ENCODE measurements around the gene PRDM16.

PRDM16 gene

DNA sequence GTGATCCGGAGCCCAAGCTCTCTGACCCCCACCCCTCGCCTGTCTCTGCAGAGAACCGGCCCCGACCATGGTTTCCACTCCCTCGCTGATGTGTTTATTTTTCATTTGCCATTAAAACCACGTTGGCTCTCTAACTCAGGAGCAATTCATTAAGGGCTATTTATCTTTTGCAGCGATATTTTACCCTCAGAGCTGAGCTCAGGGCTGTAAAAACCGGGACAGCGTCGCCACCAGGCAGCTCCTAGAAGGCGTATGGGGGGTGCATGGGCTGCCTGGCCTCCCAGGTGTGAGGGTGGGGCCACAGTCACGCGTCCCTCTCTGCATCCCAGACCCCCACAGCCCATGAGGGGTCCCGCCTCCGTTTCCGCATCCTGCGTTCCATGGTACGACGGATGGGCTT is 71.4 kb downstream of the PRDM16 start:
- TF ChIP-seq, protein P1, sequence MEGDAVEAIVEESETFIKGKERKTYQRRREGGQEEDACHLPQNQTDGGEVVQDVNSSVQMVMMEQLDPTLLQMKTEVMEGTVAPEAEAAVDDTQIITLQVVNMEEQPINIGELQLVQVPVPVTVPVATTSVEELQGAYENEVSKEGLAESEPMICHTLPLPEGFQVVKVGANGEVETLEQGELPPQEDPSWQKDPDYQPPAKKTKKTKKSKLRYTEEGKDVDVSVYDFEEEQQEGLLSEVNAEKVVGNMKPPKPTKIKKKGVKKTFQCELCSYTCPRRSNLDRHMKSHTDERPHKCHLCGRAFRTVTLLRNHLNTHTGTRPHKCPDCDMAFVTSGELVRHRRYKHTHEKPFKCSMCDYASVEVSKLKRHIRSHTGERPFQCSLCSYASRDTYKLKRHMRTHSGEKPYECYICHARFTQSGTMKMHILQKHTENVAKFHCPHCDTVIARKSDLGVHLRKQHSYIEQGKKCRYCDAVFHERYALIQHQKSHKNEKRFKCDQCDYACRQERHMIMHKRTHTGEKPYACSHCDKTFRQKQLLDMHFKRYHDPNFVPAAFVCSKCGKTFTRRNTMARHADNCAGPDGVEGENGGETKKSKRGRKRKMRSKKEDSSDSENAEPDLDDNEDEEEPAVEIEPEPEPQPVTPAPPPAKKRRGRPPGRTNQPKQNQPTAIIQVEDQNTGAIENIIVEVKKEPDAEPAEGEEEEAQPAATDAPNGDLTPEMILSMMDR (IDR thresholded peaks at IDR 0.05; ENCODE audit: borderline replicate concordance, control extremely low read depth, extremely low read depth, insufficient read depth, missing control alignments) = no peak
- no peak for DNase-seq (ENCODE audit: low spot score)
- in situ Hi-C loops (cut with MboI; ENCODE audit: low sequenced_read_pairs, unreplicated experiment) = no loop called here

DNA sequence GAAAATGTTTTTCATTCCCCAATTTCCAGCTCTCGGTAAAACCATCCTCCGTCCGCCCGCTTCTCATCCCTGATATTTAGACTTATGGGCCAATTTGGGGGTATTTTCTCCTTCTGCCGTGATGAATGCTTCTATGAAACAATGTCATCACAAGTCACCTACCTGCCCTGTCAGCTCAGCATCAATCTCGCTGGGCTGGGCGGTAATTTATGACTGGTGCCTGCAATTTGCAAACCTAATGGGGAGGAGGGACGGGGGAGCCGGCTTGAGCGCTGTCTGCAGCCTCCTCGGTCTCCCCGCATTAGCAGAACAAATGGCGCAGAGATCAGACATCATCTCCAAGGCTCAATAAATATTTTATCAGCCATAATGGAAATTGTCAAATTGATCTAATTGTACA is 72.1 kb downstream of the PRDM16 start:
- in situ Hi-C loops (cut with MboI; ENCODE audit: low sequenced_read_pairs, unreplicated experiment) = no loop called here
- no peak for DNase-seq (ENCODE audit: low spot score)
- TF ChIP-seq, protein P1 (IDR thresholded peaks at IDR 0.05; ENCODE audit: borderline replicate concordance, control extremely low read depth, extremely low read depth, insufficient read depth, missing control alignments) = no peak

DNA sequence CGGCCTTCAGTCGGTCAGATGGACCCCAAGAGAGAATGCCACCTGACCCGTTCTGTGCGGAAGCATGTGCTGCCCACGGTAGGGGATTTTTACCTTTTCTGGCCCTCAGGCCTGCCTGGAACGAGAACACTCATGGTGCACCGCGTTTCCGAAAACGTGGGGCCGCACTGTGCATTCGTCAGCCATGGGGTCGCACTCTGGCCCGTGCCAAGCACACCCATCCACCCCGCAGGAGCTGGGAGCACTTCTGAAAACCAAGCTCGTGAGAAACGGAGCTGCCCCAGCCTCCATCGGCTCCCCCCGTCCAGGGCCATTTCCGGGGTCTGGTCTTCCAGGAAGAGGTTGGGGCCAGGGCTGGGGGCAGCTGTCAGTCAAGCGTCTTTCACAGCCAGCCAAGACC is 72.8 kb downstream of the PRDM16 start:
- TF ChIP-seq, protein P1 (IDR thresholded peaks at IDR 0.05; ENCODE audit: borderline replicate concordance, control extremely low read depth, extremely low read depth, insufficient read depth, missing control alignments) = no peak
- in situ Hi-C loops (cut with MboI; ENCODE audit: low sequenced_read_pairs, unreplicated experiment) = no loop called here

DNA sequence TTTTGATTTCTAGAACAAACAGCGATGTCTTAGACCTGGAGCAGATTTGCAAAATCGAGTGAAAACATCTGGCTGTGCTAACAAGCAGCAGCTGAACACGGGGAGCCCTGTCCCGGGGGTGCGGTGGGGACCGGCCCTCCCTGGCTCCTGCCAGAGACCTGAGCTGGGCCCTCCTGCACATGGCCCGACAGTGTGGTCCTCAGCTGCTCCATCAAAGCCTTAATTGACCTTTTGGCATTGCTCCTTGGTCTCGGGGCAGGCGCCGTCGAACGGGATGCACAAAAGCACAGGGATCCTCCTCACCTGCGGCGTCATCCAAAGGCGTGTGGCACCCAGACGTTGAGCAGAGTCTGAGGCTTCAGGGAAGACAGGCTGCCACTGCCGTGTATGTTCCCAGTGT is 73.2 kb downstream of the PRDM16 start:
- no peak for DNase-seq (ENCODE audit: low spot score)
- in situ Hi-C loops (cut with MboI; ENCODE audit: low sequenced_read_pairs, unreplicated experiment) = no loop called here
- TF ChIP-seq, protein P1 (IDR thresholded peaks at IDR 0.05; ENCODE audit: borderline replicate concordance, control extremely low read depth, extremely low read depth, insufficient read depth, missing control alignments) = no peak

More for the DNA sequence above, 72.8 kb downstream of the PRDM16 start:
- no peak for DNase-seq (ENCODE audit: low spot score)

DNA sequence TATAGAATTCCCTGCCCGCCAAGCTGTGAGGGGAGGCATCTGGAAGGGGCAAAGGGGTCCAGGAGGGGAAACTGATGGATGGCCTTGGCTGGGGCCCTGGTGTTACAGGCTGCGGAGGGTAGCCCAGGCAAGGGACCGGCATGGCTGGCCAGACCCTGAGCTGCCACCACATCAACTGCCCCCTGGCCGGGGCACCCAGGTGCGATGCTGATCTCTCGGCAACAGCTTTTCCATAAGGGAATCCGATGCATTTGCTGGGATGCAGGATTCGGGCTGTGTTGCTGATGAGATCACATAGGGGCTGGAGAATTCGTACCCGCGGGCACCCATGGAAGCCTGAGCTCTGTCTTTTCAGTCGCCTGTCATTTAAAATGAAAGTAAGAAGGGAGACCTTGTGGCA is 73.7 kb downstream of the PRDM16 start:
- TF ChIP-seq, protein P1 (IDR thresholded peaks at IDR 0.05; ENCODE audit: borderline replicate concordance, control extremely low read depth, extremely low read depth, insufficient read depth, missing control alignments) = no peak
- DNase-seq (ENCODE audit: low spot score) = no peak
- in situ Hi-C loops (cut with MboI; ENCODE audit: low sequenced_read_pairs, unreplicated experiment) = no loop called here

DNA sequence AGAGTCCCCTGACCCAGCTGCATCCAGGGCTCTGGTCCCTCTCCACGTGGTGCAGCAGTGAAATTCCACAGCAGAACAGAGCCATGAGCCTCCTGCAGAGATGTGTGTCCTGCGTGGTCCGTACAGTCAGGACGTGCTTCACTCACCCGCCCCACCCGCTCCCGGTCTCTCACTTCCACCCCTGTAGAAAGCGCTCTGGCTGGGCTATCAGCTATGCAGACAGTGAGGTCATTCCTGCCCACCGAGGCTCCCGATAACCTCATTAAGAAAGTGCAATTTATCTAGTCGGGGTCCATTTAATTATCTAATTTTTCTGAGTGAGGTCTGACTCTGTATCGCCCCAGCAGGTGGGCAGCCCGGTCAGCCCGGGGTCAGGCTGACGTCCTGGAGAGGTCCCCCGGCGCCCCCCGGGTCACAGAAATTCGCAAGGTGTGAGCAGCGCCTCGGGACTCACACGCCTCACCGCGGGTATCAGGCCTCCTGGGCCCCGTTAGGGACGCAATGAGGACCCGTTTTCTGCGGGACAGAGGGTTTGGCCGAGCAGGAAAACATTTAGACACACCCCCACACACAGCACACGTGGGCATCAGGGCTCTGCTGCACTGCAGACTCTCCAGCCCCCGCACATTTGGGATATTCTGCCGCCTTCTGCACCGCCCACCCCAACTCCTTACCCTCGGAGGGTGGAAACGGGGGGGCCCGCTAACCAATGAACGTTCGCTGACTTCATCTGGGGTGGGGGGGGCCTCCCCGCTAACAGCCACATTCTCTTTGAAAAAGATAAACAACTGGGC is 76.7 kb downstream of the PRDM16 start:
- DNase-seq (ENCODE audit: low spot score) = no peak
- in situ Hi-C loops (cut with MboI; ENCODE audit: low sequenced_read_pairs, unreplicated experiment) = no loop called here
- TF ChIP-seq, protein P1 (IDR thresholded peaks at IDR 0.05; ENCODE audit: borderline replicate concordance, control extremely low read depth, extremely low read depth, insufficient read depth, missing control alignments) = no peak
